Measurements from ENCODE around the gene MINAR2.

The MINAR2 gene, protein sequence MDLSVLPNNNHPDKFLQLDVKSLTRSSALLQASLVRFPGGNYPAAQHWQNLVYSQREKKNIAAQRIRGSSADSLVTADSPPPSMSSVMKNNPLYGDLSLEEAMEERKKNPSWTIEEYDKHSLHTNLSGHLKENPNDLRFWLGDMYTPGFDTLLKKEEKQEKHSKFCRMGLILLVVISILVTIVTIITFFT

DNA sequence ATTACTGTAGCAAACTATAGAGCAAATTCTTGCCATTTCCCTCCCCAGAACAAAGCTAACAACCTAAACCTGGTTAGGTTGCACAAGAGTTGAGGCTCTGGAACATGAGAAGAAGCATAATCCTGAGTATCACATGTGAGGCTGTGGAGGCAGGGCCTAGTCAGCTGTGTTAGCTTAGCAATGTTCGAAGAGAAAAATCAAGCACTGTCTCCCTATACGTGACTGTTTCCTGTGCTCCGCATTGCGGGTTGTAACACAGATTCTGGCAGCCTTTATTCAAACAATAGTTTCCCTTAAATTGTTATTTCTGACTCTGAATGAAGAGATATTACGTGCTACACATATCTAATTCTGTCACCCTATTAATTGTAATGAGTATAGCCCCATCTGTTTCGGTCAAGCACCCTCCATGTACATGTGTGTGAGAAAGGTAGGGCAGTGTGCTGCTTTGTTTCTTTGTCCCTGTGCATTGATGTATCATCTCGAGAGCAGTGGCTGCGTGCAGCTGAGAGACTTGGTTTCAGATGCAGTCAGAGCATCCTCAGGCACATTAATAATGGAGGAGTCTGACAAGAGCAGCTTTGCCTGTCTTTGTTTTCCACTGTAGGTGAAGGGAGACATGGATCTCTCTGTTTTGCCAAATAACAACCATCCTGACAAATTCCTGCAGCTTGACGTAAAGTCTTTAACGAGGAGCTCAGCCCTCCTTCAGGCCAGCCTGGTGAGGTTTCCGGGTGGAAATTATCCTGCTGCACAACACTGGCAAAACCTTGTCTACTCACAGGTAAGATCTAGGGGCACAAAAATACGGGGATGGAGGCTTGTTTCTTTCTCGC is at the start of gene MINAR2:
TSS of gene MINAR2 (plus strand) at position 523 of the 836 bp plus-strand sequence. CDS start at position 620, 97 bp downstream.
- DNase-seq, result no peak

DNA sequence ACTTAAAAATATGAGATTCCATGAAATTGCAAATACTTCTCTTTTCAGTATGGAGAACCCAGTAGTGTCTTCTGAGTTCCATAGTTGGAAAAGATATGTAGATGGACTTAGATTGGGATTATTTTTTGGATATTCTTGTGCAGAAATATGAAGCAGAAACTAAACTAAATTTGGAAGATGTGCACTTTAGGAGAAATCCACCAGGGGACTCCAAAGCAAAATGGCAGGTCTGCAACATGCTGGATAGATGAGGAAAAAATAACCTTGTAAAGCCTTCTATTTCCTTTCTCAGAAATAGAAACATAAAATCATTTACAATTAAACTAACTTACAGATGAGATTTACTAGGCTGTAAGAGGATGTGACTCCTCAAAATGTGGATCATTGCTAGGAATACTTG is 49.2 kb upstream of the MINAR2 start:
- no peak for DNase-seq

DNA sequence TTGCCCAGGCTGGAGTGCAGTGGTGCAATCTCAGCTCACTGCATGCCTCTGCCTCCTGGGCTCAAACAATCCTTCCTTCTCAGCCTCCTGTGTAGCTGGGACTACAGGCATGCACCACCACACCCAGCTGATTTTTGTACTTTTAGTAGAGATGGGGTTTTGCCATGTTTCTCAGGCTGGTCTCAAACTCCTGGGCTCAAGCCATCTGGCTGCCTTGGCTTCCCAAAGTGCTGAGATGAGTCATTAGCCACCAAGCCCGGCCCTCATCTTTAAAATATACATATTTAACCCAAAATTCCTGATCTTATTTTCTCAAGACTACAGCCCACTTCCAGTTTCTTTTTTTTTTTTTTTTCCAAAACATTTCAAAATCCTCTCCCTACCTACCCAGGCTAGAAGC is 31.7 kb upstream of the MINAR2 start:
- no peak for DNase-seq

DNA sequence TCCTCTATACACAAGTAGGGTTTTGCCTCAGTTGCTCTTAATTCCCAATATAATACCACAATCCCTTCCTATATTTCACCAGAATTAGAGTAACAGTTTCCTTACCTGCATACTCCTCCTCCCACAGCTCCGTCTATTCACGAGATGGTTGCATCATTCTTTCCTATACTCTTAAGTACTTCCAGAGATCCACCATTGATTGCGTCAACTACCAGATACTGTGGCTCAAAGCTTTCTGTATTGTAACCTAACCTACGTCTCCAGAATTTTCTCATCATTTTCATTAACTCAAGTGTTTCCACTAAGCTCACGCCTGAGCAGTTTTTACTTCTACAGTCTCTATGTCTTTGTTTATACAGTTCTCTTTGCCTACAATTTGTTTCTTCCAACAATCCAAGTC is 31.2 kb upstream of the MINAR2 start:
- no peak for DNase-seq

DNA sequence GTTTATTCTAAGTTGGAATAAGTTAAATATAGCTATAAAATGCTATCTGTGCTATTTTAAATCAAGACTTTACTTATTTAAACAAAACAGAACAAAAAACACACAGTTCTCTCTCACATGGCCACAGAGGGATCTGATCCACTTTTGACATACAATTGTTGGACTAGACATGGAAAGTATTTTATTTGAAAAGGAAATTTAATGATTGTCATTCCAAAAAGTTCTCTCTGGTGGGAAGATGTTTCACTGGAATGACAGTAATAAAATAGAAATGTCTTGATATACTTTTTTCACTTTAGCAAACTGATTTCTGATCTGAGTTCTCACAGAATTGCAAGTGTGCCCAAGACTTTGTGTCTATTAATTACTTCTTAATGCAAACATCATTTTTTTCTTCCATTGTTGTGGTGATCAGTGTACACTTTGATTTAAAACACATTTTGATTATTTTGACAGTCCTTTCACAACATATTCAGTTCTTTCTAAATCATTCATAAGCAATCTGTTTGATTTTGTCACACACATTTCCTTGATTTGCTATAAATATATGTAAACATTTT is 30.1 kb upstream of the MINAR2 start:
- DNase-seq, result no peak

DNA sequence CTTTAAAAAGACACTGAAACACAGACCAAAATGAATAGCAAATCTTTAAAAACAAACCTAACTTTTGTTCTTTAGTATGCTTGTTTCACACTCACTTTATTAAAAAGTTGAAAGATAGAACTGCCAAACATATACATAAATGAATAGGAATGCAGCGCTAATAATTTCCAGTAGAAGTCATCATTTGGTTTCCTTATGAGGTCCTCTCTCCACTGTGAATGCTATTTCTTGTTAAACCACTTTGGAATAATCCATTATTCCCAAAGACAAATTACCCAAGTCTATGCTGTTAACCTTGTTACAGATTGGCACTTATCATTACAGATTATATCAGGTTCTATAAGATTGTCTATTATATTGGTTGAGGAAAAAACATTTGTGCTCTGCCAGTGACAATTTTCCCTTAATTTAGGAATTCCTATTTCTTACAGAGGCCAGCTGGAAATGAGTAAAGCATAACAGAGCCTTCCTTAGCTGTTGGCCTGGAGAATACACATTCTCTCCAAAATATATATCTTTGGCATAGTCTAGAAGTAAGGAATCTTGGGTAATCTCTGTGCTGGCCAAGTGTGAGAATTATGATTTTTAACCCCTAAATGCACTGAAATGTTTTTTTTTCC is 29.3 kb upstream of the MINAR2 start:
- DNase-seq, result no peak

DNA sequence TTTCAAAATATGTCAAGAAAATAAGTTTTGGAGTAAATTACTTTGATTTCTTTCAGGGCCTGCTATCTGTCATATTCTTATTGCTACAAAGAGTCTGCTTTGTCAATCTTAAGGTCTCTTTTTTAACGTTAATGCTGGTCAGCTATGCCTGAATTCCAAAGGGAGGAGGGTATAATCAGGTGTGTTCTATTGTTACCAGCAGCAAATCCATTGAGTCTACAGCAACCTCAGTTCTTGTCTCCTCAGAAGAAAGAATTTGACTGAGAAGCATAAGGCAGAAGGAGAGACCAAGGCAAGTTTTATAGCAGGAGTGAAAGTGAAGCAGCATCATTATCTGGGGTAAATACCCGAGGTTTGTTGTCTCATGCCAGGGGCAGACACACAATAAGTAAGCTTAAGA is 23.7 kb upstream of the MINAR2 start:
- DNase-seq, result no peak

DNA sequence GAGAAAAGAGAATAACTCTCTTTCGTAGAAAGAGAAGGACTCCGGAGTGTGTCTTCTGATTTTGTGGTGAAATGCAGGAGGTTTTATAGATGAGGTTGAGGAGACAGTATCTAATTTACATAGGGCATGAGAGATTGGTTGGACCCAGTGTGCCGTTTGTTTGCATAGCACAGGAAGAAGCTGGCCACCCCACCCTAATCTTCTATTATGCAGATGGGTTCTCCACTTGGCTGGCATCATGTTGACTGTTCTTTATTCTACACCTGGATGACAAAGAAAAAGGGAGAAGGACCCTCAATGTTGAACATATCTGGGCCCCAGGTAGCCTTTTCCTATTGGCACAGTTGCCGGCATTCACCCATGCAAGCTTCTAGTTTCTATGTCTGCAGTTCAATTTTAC is 23.2 kb upstream of the MINAR2 start:
- DNase-seq, result no peak

DNA sequence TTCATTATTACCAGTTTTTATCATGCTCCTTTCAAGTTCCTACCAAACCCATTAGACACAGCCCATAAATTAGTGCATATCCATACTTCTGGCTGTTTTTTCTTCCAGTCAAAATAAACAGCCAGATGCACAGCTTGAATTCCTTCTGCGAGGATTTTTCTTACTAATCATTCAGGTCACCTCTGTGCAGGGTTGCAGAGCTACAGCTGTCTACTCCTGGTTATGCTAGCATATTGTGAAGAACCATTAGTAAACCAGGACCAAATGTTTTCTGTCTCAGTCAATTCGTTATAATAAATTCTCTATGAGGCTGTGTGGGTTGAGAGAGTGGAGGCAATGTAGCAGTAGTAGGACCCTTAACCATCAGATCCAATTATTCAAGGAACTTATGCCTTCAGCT is 8.1 kb upstream of the MINAR2 start:
- no peak for DNase-seq

DNA sequence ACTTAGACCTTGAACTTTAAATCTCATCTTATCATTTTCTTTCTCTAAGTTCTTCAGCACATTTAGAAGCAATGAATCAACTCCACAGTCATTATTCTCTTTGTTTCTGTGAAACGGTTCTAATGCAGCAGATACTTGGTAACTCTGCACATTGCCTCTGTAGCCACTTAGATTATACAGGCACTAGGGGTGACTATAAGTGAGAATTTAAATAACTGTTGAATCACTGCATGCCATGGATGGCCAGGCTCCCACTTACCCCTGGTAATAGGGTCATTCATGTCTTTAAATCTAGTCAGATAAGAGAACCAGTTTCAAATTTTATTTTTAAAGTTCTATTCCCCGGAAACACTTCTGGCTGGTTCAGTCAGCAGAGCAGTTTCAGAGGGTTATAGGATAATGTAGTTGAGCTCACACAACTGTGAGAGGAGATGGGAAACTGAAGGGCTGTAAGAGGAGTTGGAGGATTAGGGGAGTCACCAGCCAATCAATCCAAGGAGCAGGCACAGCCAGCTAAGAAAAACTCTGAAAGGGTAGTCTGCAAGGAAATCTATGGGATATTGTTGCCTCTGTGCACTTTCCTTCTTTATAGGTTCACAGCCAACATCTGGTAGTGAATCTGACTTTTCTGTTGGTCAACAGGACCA is 4.2 kb upstream of the MINAR2 start:
- DNase-seq, result no peak

DNA sequence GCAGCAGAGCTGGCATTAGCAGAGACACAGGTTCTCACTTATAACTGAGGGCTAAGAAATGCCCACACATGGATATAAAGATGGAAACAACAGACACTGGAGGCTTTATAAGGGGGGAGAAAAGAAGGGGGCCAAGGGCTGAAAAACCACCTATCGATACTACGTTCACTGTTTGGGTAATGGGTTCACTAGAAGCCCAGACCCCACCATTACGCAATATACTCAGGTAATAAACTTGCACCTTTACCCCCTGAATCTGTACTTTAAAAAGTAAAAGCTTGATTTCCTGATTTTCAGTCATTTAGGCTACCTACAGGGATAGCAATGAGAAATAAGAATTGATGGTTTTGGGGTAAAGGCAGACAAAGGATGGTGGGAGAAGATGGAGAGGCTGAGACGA is 1.9 kb upstream of the MINAR2 start:
- no peak for DNase-seq

DNA sequence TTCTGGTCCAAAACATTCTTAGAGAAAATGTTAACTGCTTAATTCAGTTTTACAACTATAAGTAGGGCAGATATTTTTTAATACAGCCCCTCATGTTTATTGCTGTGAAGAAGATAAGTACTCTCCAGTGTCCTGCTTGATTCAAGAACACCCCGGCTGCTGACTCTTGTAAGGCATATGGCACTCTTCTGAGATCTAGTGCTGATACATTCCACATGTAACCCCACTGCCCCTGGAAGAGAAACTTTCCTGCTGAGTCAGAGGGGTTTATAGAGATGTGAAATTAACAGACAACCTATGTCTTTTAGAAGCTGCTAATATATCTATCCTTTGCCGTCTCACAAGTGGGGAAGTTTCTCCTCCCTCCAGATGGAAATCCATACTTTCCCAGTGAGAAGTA is 1.0 kb upstream of the MINAR2 start:
- no peak for DNase-seq

DNA sequence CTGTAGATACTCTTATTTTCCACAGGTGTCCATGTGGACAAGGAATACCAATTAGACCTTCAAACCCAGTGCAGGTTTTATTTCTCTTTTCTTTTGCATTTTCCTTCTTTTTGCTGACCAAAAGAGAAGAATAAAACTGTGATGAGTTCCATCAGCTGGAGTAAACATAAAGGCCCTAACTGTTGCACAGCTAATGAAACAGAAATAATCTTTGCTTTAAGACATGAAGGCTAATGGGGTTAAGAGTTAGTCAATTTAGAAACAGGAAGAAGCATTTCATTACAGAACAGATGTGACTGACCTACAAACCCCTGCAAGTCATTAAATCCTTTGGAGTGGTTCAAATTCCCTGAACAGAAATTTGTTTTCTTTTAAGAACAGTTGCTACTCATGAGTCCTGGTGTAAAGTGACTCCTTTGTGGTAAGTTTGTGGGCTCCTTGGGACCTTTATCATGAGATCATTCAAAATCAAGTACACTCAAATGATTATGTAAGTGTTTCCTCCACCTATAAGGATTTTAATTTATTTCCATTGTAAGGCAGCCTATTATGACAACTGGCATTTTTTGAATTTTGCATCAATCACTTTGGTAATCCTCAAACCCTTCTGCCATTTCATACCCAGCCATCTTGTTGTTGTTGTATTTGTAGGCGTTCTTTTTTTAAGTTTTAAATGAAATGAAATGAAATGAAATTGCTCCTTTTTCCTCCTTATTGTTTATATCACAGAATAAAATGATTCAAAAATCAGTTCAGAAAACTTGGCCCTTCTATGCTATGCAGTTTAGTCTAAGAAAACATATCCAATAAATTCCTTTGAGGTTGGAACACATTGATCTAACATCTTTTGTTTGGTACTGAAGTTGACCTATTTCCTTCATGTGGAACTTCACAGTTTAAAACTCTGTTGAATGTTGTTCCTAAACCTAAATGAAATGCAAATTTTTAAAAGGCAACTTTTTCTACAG is 1.3 kb downstream of the MINAR2 start:
- no peak for DNase-seq

DNA sequence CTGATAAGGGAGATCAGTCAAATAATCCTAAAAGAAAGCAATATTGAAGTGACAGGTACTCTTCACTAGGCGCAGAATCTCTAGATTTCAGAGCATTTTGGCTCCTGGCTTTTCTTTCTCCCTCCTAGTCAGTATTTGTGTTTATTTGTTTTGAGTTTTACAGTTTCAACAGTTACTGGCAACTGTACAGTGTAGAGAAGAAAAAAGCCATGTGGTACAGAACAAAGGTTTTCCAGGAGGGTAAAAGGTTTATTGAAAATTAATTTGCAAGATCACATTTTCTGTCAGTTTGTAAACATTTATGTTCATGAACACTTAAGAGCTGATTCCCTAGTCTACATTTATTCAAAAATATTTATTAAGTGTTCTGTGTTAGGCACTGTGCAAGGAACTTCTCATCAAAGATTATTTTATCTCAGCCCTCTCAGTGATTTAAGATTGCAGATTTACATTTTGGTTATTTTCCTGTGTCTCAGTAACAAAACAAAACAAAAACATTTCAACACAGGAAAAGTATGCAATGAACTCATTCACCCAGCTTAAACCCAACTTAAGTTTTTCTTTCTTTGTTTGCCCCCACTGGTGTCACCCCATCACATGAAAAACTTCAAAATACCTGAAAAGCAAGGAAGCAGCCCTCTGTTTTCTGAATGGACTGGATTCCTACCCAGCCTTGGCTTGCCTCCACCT is 12.9 kb downstream of the MINAR2 start:
- DNase-seq, result no peak

DNA sequence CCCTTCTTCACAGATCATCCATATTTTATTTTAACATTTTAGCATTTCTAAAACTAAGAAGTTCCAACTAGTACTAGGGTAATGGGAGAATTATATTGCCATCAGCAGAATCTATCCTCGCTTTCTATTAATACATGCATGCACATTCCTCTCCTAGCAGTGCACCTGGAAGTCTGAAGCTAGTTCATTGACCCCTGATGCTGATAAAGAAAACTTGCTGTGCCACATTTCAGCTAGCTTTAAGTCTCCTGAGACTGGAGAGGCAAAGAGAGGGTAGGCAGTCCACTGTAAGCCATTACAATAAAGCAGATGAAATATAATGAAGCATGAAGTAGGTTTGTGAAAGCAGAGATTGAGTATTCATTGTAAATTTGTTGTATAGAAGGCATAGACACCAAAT is 15.8 kb downstream of the MINAR2 start:
- no peak for DNase-seq

DNA sequence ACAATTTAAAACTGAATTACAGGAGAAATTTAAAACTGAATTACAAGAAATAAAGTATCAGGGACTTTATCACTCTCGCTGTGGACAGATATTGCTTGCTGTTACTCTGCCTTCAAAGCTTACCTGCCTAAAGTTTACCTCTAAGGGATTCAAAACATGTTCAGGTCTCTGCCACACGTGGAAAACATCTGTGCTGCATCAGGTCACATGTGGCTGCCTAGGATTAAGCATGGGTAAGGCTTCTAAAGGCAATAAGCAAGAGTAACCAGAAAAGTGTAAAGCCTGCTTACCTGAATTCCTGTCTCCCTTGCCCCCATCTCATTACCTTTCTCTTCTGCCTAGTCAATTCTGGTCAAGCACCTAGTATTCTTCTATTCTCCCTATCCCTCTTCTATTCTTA is 18.9 kb downstream of the MINAR2 start:
- no peak for DNase-seq

DNA sequence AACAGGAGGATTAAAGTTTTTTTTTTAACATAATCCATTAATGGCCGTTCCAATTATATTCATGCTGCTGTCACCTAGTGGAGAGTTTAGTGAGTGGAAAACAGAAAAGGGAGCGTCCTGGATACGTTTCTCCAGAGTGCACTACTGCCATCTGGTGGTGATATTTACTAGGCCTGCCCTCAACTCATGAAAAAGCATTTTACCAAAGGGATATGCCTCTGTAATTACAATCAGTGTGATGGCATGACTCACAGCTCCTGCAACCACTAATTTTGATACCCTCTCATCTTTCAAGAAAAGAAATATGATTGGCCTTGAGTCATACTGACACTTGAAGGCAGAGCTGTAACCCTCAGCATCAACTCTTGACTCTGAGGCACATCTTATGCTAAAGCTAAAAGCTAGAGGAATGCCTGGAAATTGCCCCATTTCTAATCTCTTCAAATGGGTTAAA is 20.1 kb downstream of the MINAR2 start:
- DNase-seq, result peak; percentile 68

DNA sequence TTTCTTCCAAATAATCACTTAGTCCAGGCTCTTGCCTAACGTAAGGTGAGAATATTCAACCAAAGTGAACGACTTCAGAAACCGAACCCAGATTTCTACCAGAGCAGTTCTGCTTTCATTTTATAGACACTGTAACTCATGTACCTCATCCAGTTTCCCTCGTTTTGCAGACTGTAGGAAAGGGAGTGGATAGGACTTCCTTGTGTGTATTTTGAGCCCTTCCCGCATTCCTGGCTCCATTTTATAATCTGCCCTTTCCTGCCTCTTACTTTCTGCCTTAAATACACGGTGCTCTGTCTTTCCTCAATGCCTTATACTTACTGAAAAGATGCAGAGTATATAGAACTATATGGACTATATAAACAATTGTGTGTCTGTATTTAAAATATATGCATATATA is 20.8 kb downstream of the MINAR2 start:
- DNase-seq, result no peak

DNA sequence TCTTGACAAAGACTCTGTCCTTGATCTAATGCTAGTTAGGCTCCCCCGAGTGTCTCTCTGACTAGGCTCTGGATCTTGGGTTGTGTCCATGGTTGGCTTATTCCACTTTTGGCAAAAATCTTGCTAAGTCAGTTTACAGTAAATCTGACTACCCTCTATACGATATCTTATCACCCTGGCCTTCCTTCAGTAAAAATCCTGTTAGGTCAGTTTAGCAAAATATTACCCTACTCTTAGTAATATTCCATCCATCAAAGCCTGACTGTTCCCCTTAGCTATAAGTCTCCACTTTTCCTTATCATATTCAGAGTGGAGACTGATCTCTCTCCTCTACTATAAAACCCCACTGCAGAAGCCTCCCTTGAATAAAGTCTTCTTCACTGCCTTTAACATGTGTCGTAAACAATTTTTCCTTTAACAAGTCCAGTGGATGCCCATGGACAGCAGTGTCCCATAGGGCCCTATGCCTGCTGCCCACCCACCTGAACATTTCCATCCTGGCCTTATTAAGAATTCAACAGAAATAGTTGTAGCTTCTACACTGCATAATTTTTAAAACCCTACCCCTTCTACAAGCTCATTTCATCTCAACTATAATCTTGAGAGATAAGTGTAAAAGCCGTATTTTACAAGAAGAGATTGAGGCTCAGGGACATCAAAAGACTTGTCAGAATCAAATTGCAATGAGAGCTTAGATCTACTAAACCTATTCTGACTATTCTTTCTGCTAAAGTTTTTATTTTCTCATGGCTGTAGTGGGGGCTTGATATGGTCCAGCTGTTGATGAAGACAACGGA is 22.3 kb downstream of the MINAR2 start:
- DNase-seq, result no peak

DNA sequence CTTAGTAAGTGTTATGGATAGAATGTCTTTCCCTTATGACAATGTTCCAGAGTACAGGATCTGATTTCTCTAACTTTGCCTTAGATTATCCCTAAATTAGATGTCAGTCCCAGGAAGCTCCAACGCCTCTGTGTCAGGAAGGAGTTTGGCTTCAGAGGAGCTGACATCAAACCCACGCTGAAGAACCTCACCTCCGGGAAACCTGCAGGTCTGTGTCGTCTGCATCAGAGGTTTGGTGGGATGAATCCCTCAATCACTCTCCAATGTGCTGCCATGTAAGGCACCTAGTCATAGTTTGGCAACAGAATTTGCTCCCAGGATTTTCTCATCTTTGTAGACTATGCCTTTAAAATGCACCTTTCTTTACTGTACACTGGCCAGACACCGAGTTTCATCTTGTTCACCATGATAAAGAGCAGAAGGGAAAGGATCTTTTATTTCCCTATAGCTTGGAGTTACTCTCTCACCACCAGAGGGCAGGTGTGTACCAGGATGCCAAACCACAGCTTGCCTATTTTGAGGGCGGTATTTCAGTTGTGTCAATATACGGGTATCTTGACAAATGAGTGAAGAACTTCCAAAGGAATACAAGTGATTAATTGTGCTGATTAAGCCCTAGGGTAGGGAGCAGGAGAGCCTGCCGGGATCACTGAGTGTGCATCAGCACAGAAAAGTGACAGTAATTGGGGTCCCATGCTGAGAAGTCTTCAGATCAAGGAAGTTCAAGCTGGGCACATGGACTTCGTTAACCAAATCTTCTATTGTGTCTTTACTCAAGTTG is 23.4 kb downstream of the MINAR2 start:
- no peak for DNase-seq

Measured in NCI-H1092 (cell line).